ENCODE results near the gene MYOZ2.

DNA sequence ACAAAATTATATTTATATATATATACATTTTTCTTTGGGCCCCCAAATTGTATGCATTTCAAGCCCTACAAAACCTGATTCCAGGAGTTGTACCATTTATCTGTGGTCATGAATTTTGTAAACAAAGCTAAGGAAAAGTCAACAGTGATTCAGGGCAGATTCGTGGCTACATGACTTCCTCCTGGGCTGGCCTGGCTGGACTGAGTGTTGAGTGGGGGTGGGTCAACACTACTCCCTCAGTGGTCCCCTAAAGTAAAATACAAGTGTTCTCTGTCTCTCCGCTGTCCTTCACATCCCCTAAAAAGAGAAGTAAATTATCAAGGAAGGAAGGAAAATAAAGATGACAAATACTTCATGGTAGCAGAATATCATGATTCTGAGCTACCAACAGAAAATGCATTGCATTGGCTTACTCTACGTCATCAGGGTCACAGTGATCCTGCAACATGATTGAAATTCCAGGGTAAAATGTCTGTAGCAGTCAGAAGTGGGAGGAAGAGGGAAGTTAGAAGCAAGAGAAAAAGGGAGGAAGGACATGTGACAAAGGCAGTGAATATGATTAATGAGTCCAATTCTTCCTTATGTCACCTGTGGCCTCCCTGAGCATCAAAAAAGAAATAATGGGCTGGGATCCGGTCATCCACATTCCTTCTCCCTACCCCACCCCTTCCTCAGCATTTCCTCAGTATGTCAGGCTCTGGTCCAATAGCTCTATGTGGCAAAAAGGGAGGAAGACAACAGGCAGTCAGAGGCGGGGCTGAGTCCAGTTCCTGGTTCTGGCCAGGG lies 42.4 kb upstream of the MYOZ2 start:
- TF ChIP-seq POLR2A (IDR thresholded peaks at IDR 0.05) = no peak
- TF ChIP-seq, protein P1, sequence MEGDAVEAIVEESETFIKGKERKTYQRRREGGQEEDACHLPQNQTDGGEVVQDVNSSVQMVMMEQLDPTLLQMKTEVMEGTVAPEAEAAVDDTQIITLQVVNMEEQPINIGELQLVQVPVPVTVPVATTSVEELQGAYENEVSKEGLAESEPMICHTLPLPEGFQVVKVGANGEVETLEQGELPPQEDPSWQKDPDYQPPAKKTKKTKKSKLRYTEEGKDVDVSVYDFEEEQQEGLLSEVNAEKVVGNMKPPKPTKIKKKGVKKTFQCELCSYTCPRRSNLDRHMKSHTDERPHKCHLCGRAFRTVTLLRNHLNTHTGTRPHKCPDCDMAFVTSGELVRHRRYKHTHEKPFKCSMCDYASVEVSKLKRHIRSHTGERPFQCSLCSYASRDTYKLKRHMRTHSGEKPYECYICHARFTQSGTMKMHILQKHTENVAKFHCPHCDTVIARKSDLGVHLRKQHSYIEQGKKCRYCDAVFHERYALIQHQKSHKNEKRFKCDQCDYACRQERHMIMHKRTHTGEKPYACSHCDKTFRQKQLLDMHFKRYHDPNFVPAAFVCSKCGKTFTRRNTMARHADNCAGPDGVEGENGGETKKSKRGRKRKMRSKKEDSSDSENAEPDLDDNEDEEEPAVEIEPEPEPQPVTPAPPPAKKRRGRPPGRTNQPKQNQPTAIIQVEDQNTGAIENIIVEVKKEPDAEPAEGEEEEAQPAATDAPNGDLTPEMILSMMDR (IDR thresholded peaks at IDR 0.05) = no peak

Measured in lower leg skin (tissue), 3 donors.